Tibial nerve (tissue), 3 donors: ENCODE results near the gene DAND5.

Source experiments
- POLR2A ChIP-seq, 2 donors: fragments of 450-650 bp; IDR thresholded peaks; one replicate each; pipeline ENCODE4 v1.6.1; 2017; ENCODE audit warnings: antibody characterized with exemption in 2 of 2, mild to moderate bottlenecking in 2 of 2, moderate library complexity in 2 of 2
- TF ChIP-seq, protein P1 (sequence below), 5 experiments: fragments of 200-600 bp in 3 of 5; fragments of 450-650 bp in 2 of 5; sonication (generic) in 3 of 5; IDR thresholded peaks; one replicate each; pipeline ENCODE4 v1.5.1; 2016 to 2019; ENCODE audit warnings: antibody characterized with exemption in 5 of 5, mild to moderate bottlenecking in 3 of 5, moderate library complexity in 2 of 5

DNA sequence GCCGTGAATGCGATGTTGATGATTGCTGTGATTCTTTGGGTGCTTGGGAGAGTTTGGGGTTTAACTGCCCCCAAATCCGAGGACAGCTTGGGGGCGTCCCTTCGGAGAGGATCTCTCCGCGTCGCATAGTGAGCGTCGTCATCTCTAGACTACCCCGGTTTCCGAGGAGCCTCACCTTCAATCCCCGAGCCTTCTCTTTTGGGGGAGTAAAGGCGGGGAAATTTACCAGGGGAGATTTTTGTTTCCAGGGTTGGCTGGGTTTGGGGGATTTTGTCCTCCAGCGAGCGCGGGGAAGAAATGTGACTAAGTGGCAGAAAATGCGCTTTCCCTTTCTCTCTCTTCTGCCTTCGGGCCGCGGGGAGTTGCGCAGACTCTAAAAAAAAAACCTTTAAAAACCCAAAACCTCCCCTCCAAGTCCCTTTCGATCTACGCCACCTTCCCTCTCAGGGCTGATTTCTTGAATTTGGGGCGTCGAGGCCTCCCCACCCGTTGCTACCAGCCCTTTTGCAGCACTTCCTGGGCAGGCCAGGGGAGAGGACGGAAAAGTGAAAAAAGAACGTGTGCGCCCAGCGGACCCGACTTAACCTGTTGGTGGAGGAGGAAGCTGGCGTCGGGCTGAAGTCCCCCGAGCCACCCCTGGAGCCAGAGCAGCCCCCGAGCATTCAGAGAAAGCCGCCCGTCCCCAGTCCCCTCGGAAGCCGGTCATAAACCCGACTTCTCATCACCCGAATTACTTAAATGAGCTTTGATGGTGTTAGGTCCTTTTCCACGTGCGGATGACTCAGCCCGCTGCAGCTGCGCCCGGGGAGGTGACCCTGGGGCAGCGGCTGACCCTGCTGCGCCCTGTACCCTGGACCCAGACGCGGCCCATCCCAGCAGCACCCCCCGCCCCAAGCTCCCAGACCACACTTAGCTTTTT lies 43.6 kb downstream of the DAND5 start:
- TF ChIP-seq, protein P1, sequence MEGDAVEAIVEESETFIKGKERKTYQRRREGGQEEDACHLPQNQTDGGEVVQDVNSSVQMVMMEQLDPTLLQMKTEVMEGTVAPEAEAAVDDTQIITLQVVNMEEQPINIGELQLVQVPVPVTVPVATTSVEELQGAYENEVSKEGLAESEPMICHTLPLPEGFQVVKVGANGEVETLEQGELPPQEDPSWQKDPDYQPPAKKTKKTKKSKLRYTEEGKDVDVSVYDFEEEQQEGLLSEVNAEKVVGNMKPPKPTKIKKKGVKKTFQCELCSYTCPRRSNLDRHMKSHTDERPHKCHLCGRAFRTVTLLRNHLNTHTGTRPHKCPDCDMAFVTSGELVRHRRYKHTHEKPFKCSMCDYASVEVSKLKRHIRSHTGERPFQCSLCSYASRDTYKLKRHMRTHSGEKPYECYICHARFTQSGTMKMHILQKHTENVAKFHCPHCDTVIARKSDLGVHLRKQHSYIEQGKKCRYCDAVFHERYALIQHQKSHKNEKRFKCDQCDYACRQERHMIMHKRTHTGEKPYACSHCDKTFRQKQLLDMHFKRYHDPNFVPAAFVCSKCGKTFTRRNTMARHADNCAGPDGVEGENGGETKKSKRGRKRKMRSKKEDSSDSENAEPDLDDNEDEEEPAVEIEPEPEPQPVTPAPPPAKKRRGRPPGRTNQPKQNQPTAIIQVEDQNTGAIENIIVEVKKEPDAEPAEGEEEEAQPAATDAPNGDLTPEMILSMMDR (IDR thresholded peaks at IDR 0.05): no peak
- TF ChIP-seq POLR2A (IDR thresholded peaks at IDR 0.05): peak in 1 of 2 donors; percentile 21
